GM23338 (cell line): ENCODE measurements around the gene MAP2K6. TPM values are rescaled to one million over a fixed set of nuclear protein-coding genes. Genes with fewer than 3 reads are reported as not detected.

Source experiments
- ATAC-seq: fragments of 200-7000 bp; cut with Tn5 transposase; 3 replicates; pipeline ENCODE4 v1.9.1; 2020
- DNase-seq: peaks from one replicate; pipeline ENCODE4 v3.0.0-alpha.2; 2015; ENCODE audit warnings: low spot score
- H2AFZ ChIP-seq: fragments of 200-600 bp; sonication (generic); 2 replicates; pipeline ENCODE4 v1.8.0; 2016; ENCODE audit warnings: antibody characterized with exemption, mild to moderate bottlenecking, moderate library complexity
- H3F3A ChIP-seq: fragments of 200-600 bp; sonication (generic); replicated peaks from 2 replicates; pipeline ENCODE4 v1.8.0; 2017; ENCODE audit warnings: antibody characterized with exemption, mixed run types, low read depth
- H3K27ac ChIP-seq: fragments of 200-600 bp; sonication (generic); 2 replicates; pipeline ENCODE4 v1.6.1; 2016; ENCODE audit warnings: low read depth
- H3K27me3 ChIP-seq: fragments of 200-600 bp; sonication (generic); 2 replicates; pipeline ENCODE4 v1.8.0; 2016; ENCODE audit warnings: mild to moderate bottlenecking, mixed run types, moderate library complexity; ENCODE audit not compliant: insufficient read depth
- H3K36me3 ChIP-seq: fragments of 200-600 bp; sonication (generic); 2 replicates; pipeline ENCODE4 v1.8.0; 2016; ENCODE audit warnings: mild to moderate bottlenecking; ENCODE audit not compliant: insufficient read depth
- H3K4me1 ChIP-seq: fragments of 200-600 bp; sonication (generic); 2 replicates; pipeline ENCODE4 v1.8.0; 2016; ENCODE audit warnings: mild to moderate bottlenecking, moderate library complexity; ENCODE audit not compliant: insufficient read depth
- H3K4me2 ChIP-seq: fragments of 200-600 bp; sonication (generic); 2 replicates; pipeline ENCODE4 v1.7.1; 2017; ENCODE audit warnings: mixed run types
- H3K4me3 ChIP-seq: fragments of 200-600 bp; sonication (generic); 2 replicates; pipeline ENCODE4 v1.6.1; 2016; ENCODE audit warnings: mixed run types
- H3K79me2 ChIP-seq: fragments of 200-600 bp; sonication (generic); replicated peaks from 2 replicates; pipeline ENCODE4 v1.8.0; 2017; ENCODE audit warnings: mild to moderate bottlenecking; ENCODE audit not compliant: insufficient read depth
- H3K9me2 ChIP-seq: fragments of 200-600 bp; sonication (generic); 2 replicates; pipeline ENCODE4 v1.8.0; 2017; ENCODE audit not compliant: insufficient read depth
- H4K20me1 ChIP-seq: fragments of 200-600 bp; sonication (generic); replicated peaks from 2 replicates; pipeline ENCODE4 v1.8.0; 2017; ENCODE audit warnings: mild to moderate bottlenecking; ENCODE audit not compliant: insufficient read depth
- H3K27ac Mint-ChIP-seq: 2 replicates; pipeline ENCODE4 v1.8.0; 2020; ENCODE audit warnings: inconsistent platforms, mild to moderate bottlenecking, moderate library complexity, mixed read lengths
- H3K27me3 Mint-ChIP-seq: 3 replicates; pipeline ENCODE4 v1.8.0; 2022; ENCODE audit warnings: low read depth, mild to moderate bottlenecking, moderate library complexity, mixed read lengths, inconsistent platforms; ENCODE audit not compliant: insufficient read depth, poor library complexity
- H3K36me3 Mint-ChIP-seq: 3 replicates; pipeline ENCODE4 v1.8.0; 2021; ENCODE audit warnings: low read depth, mild to moderate bottlenecking, inconsistent platforms, moderate library complexity, mixed read lengths
- H3K4me1 Mint-ChIP-seq: 3 replicates; pipeline ENCODE4 v1.8.0; 2020; ENCODE audit warnings: mild to moderate bottlenecking, inconsistent platforms, mixed read lengths
- H3K4me3 Mint-ChIP-seq: 3 replicates; pipeline ENCODE4 v1.8.0; 2021; ENCODE audit warnings: moderate library complexity, mild to moderate bottlenecking, inconsistent platforms, mixed read lengths
- H3K9me3 Mint-ChIP-seq: 3 replicates; pipeline ENCODE4 v1.8.0; 2020; ENCODE audit warnings: moderate library complexity, mild to moderate bottlenecking, inconsistent platforms, mixed read lengths
- CREB1 ChIP-seq: fragments of 250-450 bp; sonication (Bioruptor Pico); IDR thresholded peaks from 2 replicates; pipeline ENCODE4 v1.5.0; 2020; ENCODE audit warnings: low read depth, mild to moderate bottlenecking, moderate library complexity
- CTCF ChIP-seq, 2 experiments: fragments of 200-600 bp in 1 of 2; sonication (generic) in 1 of 2; conservative IDR thresholded peaks; 2 replicates each; pipeline versions ENCODE4 v1.5.1 to v1.6.1; 2016 to 2017; ENCODE audit warnings: antibody characterized with exemption in 2 of 2, low read depth in 2 of 2, mild to moderate bottlenecking in 2 of 2, moderate library complexity in 1 of 2
- EZH2 ChIP-seq: fragments of 200-600 bp; sonication (generic); IDR thresholded peaks from one replicate; pipeline ENCODE4 v1.8.0; 2017; ENCODE audit warnings: antibody characterized with exemption, mild to moderate bottlenecking, low read depth; ENCODE audit not compliant: unreplicated experiment
- EZH2phosphoT487 ChIP-seq: fragments of 200-600 bp; sonication (generic); IDR thresholded peaks from one replicate; pipeline ENCODE4 v1.8.1; 2018; ENCODE audit warnings: antibody characterized with exemption; ENCODE audit not compliant: unreplicated experiment
- JUNB ChIP-seq: IDR thresholded peaks from one replicate; pipeline ENCODE4 v1.6.1; 2016; ENCODE audit warnings: antibody characterized with exemption; ENCODE audit not compliant: unreplicated experiment
- NANOG ChIP-seq: IDR thresholded peaks from 2 replicates; pipeline ENCODE4 v1.6.1; 2016; ENCODE audit warnings: antibody characterized with exemption, borderline replicate concordance
- POLR2AphosphoS5 ChIP-seq: IDR thresholded peaks from 2 replicates; pipeline ENCODE4 v1.6.1; 2016; ENCODE audit warnings: antibody characterized with exemption, low read depth
- ZNF114 ChIP-seq: fragments of 250-450 bp; sonication (Bioruptor Pico); IDR thresholded peaks from 2 replicates; pipeline ENCODE4 v1.5.0; 2020; ENCODE audit warnings: mild to moderate bottlenecking, moderate library complexity
- ZNF331 ChIP-seq: fragments of 250-450 bp; sonication (Bioruptor Pico); IDR thresholded peaks from 2 replicates; pipeline ENCODE4 v1.5.0; 2020; ENCODE audit warnings: low read depth, mild to moderate bottlenecking, moderate library complexity
- polyA plus RNA-seq: library from polyadenylated mRNA; unstranded; fragments of >200 nt; fragmentation: Nextera tagmentation; extraction: Ambion mirVana; gene quantifications from 2 replicates; pipeline ENCODE4 v1.2.1, GENCODE V29; 2016
- total RNA-seq: library from RNA; depleted of rRNA; stranded (reverse); fragments of >200 nt; shearing (Covaris generic); gene quantifications from 2 replicates; pipeline ENCODE4 v1.2.3, GENCODE V29; 2014
- TF ChIP-seq, protein P1 (sequence below): IDR thresholded peaks from one replicate; pipeline ENCODE4 v1.6.1; 2018; ENCODE audit warnings: antibody characterized with exemption; ENCODE audit not compliant: unreplicated experiment
- TF ChIP-seq, protein P2 (sequence below): IDR thresholded peaks from 2 replicates; pipeline ENCODE4 v1.6.1; 2016; ENCODE audit warnings: antibody characterized with exemption

MAP2K6 gene
- total and polyA plus RNA-seq, 2 experiments from 2014 or later, result 26.3 to 31.1 TPM

GRCh38 chr17:69495787-69496186 lies 81.3 kb downstream of the MAP2K6 start (continued):
- TF ChIP-seq ZNF114 (CRISPR knock-in tag) (no peak), CREB1 (CRISPR knock-in tag) (no peak), JUNB (no peak), CTCF (conservative IDR thresholded peaks at IDR 0.05; ENCODE audit: low read depth in 2 of 2) (no peak), ZNF331 (CRISPR knock-in tag) (no peak)
- TF ChIP-seq, protein P1, sequence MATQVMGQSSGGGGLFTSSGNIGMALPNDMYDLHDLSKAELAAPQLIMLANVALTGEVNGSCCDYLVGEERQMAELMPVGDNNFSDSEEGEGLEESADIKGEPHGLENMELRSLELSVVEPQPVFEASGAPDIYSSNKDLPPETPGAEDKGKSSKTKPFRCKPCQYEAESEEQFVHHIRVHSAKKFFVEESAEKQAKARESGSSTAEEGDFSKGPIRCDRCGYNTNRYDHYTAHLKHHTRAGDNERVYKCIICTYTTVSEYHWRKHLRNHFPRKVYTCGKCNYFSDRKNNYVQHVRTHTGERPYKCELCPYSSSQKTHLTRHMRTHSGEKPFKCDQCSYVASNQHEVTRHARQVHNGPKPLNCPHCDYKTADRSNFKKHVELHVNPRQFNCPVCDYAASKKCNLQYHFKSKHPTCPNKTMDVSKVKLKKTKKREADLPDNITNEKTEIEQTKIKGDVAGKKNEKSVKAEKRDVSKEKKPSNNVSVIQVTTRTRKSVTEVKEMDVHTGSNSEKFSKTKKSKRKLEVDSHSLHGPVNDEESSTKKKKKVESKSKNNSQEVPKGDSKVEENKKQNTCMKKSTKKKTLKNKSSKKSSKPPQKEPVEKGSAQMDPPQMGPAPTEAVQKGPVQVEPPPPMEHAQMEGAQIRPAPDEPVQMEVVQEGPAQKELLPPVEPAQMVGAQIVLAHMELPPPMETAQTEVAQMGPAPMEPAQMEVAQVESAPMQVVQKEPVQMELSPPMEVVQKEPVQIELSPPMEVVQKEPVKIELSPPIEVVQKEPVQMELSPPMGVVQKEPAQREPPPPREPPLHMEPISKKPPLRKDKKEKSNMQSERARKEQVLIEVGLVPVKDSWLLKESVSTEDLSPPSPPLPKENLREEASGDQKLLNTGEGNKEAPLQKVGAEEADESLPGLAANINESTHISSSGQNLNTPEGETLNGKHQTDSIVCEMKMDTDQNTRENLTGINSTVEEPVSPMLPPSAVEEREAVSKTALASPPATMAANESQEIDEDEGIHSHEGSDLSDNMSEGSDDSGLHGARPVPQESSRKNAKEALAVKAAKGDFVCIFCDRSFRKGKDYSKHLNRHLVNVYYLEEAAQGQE, result no peak
- TF ChIP-seq, protein P2, sequence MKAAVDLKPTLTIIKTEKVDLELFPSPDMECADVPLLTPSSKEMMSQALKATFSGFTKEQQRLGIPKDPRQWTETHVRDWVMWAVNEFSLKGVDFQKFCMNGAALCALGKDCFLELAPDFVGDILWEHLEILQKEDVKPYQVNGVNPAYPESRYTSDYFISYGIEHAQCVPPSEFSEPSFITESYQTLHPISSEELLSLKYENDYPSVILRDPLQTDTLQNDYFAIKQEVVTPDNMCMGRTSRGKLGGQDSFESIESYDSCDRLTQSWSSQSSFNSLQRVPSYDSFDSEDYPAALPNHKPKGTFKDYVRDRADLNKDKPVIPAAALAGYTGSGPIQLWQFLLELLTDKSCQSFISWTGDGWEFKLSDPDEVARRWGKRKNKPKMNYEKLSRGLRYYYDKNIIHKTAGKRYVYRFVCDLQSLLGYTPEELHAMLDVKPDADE, result no peak

DNA sequence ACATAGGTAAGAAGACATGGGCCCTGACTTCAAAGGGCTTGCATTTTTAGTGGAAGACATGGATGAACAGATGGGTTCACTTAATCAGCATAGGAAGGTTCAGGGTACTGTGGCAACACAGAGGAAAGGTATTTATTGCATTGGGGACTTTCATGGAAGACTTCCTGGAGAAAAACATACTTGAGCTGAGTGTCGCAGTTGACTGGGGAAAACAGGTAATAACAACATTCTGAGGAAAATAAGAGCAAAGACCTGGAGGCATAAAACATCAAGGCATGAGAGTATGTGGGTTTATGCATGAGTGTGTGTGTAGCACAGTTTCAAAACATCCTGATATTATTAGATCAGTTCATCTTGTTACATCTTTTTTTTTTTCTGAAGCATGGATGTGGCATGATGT lies 82.7 kb downstream of the MAP2K6 start:
- no peaks in the 10 kb centered on the region for H3F3A ChIP-seq
- Mint-ChIP-seq H3K4me1 (peaks cover 52% of the 10 kb centered on the region), H3K4me3 (no peak overlapping the region), H3K9me3 (no peaks in the 10 kb centered on the region), H3K27me3 (peaks cover 6% of the 10 kb centered on the region), H3K27ac (no peak overlapping the region), H3K36me3 (no peaks in the 10 kb centered on the region)
- no peak overlapping the region for H3K27ac ChIP-seq
- no peak overlapping the region for H2AFZ ChIP-seq
- DNase-seq (no peak), ATAC-seq (no peak)
- no peaks in the 10 kb centered on the region for H4K20me1 ChIP-seq
- no peak overlapping the region for H3K4me2 ChIP-seq
- no peak overlapping the region for H3K4me3 ChIP-seq
- H3K27me3 ChIP-seq, result no peaks in the 10 kb centered on the region
- no peaks in the 10 kb centered on the region for H3K9me2 ChIP-seq
- no peaks in the 10 kb centered on the region for H3K36me3 ChIP-seq
- H3K4me1 ChIP-seq, result peaks cover 32% of the 10 kb centered on the region
- H3K79me2 ChIP-seq, result peaks cover 4% of the 10 kb centered on the region
- TF ChIP-seq, protein P2, result no peak
- TF ChIP-seq JUNB, result no peak
- TF ChIP-seq POLR2AphosphoS5, result no peak
- no peak for TF ChIP-seq ZNF114 (CRISPR knock-in tag)
- TF ChIP-seq EZH2phosphoT487, result no peak
- TF ChIP-seq EZH2, result no peak
- TF ChIP-seq CTCF (conservative IDR thresholded peaks at IDR 0.05; ENCODE audit: low read depth in 2 of 2), result no peak
- no peak for TF ChIP-seq CREB1 (CRISPR knock-in tag)
- TF ChIP-seq NANOG, result no peak
